Keratinocyte (primary cell): ENCODE results near the gene TBC1D12. TPM values are rescaled to one million over a fixed set of nuclear protein-coding genes. Genes with fewer than 3 reads are reported as not detected.

Source experiments
- DNase-seq: peaks from one replicate; pipeline ENCODE4 v3.0.0-alpha.2; 2011; ENCODE audit warnings: low read depth, missing footprints, low spot score
- FAIRE-seq: peaks from 2 replicates; lab custom pipeline; 2011; peaks lifted over from hg19 to GRCh38; lab: Jason Lieb, UNC
- H2AFZ ChIP-seq: 2 replicates; pipeline ENCODE4 v1.6.0; 2012; ENCODE audit warnings: low read length, control low read depth, inconsistent platforms; ENCODE audit not compliant: control insufficient read depth
- H3K27ac ChIP-seq: 2 replicates; pipeline ENCODE4 v1.5.1; 2011; ENCODE audit warnings: low read length; ENCODE audit not compliant: control insufficient read depth, insufficient read depth
- H3K27me3 ChIP-seq: 3 replicates; pipeline ENCODE4 v1.6.0; 2011; ENCODE audit warnings: low read length; ENCODE audit not compliant: control insufficient read depth, insufficient read depth; ENCODE audit errors: extremely low read depth
- H3K36me3 ChIP-seq, 2 experiments: 2 replicates in 1 of 2; 3 replicates in 1 of 2; pipeline ENCODE4 v1.5.1; 2011; ENCODE audit warnings: low read length in 2 of 2, mild to moderate bottlenecking in 1 of 2; ENCODE audit not compliant: control insufficient read depth in 2 of 2, insufficient read depth in 2 of 2; ENCODE audit errors: extremely low read depth in 1 of 2
- H3K4me1 ChIP-seq: 3 replicates; pipeline ENCODE4 v1.5.1; 2011; ENCODE audit warnings: low read length; ENCODE audit not compliant: control insufficient read depth, insufficient read depth; ENCODE audit errors: extremely low read depth
- H3K4me2 ChIP-seq: 3 replicates; pipeline ENCODE4 v1.6.0; 2011; ENCODE audit warnings: low read depth, low read length; ENCODE audit not compliant: control insufficient read depth, insufficient read depth; ENCODE audit errors: extremely low read depth
- H3K4me3 ChIP-seq, 3 experiments: fragments of 200-600 bp in 1 of 3; sonication (generic) in 1 of 3; 2 replicates in 2 of 3; 3 replicates in 1 of 3; pipeline ENCODE4 v1.5.1; 2011 to 2016; ENCODE audit warnings: low read length in 3 of 3, mild to moderate bottlenecking in 3 of 3, control low read depth in 2 of 3, inconsistent platforms in 1 of 3, low read depth in 1 of 3, mixed read lengths in 1 of 3, mixed run types in 1 of 3, moderate library complexity in 1 of 3; ENCODE audit not compliant: control insufficient read depth in 2 of 3, insufficient read depth in 2 of 3; ENCODE audit errors: extremely low read depth in 1 of 3
- H3K79me2 ChIP-seq: 2 replicates; pipeline ENCODE4 v1.6.0; 2012; ENCODE audit warnings: low read length; ENCODE audit not compliant: control insufficient read depth, insufficient read depth
- H3K9ac ChIP-seq: 3 replicates; pipeline ENCODE4 v1.6.0; 2011; ENCODE audit warnings: low read length; ENCODE audit not compliant: control insufficient read depth, insufficient read depth; ENCODE audit errors: extremely low read depth
- H3K9me1 ChIP-seq: 3 replicates; pipeline ENCODE4 v1.6.0; 2011; ENCODE audit warnings: low read length; ENCODE audit not compliant: control insufficient read depth, insufficient read depth; ENCODE audit errors: extremely low read depth
- H3K9me3 ChIP-seq: 2 replicates; pipeline ENCODE4 v1.5.1; 2012; ENCODE audit warnings: low read depth, low read length; ENCODE audit not compliant: control insufficient read depth
- H4K20me1 ChIP-seq: 3 replicates; pipeline ENCODE4 v1.6.0; 2011; ENCODE audit warnings: low read length; ENCODE audit not compliant: control insufficient read depth, insufficient read depth; ENCODE audit errors: extremely low read depth
- CTCF ChIP-seq, 3 experiments: IDR thresholded peaks in 1 of 3; conservative IDR thresholded peaks in 1 of 3; optimal IDR thresholded peaks in 1 of 3; 2 replicates in 2 of 3; 3 replicates in 1 of 3; pipeline versions ENCODE3 to v1.5.1; 2011; ENCODE audit warnings: low read length in 3 of 3, mild to moderate bottlenecking in 3 of 3, moderate library complexity in 2 of 3, control low read depth in 1 of 3, inconsistent platforms in 1 of 3; ENCODE audit not compliant: insufficient read depth in 2 of 3; ENCODE audit errors: extremely low read depth in 1 of 3
- EZH2 ChIP-seq: IDR thresholded peaks from one replicate; pipeline ENCODE4 v1.6.1; 2012; ENCODE audit warnings: inconsistent platforms, mild to moderate bottlenecking, low read length, moderate library complexity
- dilution Hi-C: fragments of 300-500 bp; cut with MboI; formaldehyde crosslinking; loops from one replicate; pipeline ENCODE4 v1.7.0; 2020; ENCODE audit warnings: low sequenced_read_pairs; ENCODE audit not compliant: extremely low pct_ligation_motif_present
- polyA plus RNA-seq, 5 experiments: library from polyadenylated mRNA; depleted of rRNA in 3 of 5; stranded (reverse) in 3 of 5; stranded (forward) in 1 of 5; unstranded in 1 of 5; fragments of >200 nt; gene quantifications; 1 replicate in 1 of 5; 2 replicates in 3 of 5; 3 replicates in 1 of 5; pipeline versions ENCODE4 v1.2.1 to v1.2.3, GENCODE V29; 2011 to 2012; ENCODE audit warnings: missing spikeins in 2 of 5, low read depth in 1 of 5, low replicate concordance in 1 of 5

Gene TBC1D12
- polyA plus RNA-seq, 1 donor (not counting 4 experiments of a cell fraction or from before 2014, with no cell fraction given): 7.0 TPM

GRCh38 chr10:94443549-94443948 lies 41.2 kb downstream of the TBC1D12 start:
- Histone ChIP-seq H3K4me3 (no peak overlapping the region), H3K27ac (no peak overlapping the region), H3K79me2 (peaks cover 4% of the 10 kb centered on the region), H3K4me1 (no peaks in the 10 kb centered on the region), H3K9me3 (no peaks in the 10 kb centered on the region), H3K4me2 (no peak overlapping the region), H3K9ac (no peak overlapping the region), H3K9me1 (no peaks in the 10 kb centered on the region), H3K27me3 (no peaks in the 10 kb centered on the region), H3K36me3 (no peaks in the 10 kb centered on the region), H2AFZ (no peak overlapping the region), H4K20me1 (no peaks in the 10 kb centered on the region)
- dilution Hi-C loops: no loop called here
- FAIRE-seq (no peak), DNase-seq (no peak)
- no peak for TF ChIP-seq CTCF (optimal IDR thresholded peaks at IDR 0.05 in 1 of 3, IDR thresholded peaks at IDR 0.05 in 1 of 3, conservative IDR thresholded peaks at IDR 0.05 in 1 of 3; ENCODE audit: extremely low read depth in 1 of 3, insufficient read depth in 2 of 3, low read length in 3 of 3)

GRCh38 chr10:94450782-94451181 lies 48.4 kb downstream of the TBC1D12 start:
- dilution Hi-C loops: no loop called here
- TF ChIP-seq CTCF (optimal IDR thresholded peaks at IDR 0.05 in 1 of 3, IDR thresholded peaks at IDR 0.05 in 1 of 3, conservative IDR thresholded peaks at IDR 0.05 in 1 of 3; ENCODE audit: extremely low read depth in 1 of 3, insufficient read depth in 2 of 3, low read length in 3 of 3): no peak
- no peak for TF ChIP-seq EZH2
- Histone ChIP-seq H3K36me3 (no peaks in the 10 kb centered on the region), H3K79me2 (no peaks in the 10 kb centered on the region), H2AFZ (no peak overlapping the region), H3K27ac (no peak overlapping the region), H3K4me2 (no peak overlapping the region), H3K9me1 (no peaks in the 10 kb centered on the region), H3K27me3 (no peaks in the 10 kb centered on the region), H3K4me3 (no peak overlapping the region), H3K9ac (no peak overlapping the region), H3K9me3 (no peaks in the 10 kb centered on the region), H4K20me1 (no peaks in the 10 kb centered on the region), H3K4me1 (no peaks in the 10 kb centered on the region)
- FAIRE-seq (no peak), DNase-seq (no peak)
